HepG2 (cell line): Measurements from ENCODE around the gene HAGH. TPM values are rescaled to one million over a fixed set of nuclear protein-coding genes. Genes with fewer than 3 reads are reported as not detected.

Source experiments
- BRCA1 ChIP-seq: sonication (generic); formaldehyde crosslinking; IDR thresholded peaks from 2 replicates; pipeline ENCODE4 v1.4.0; 2020; ENCODE audit warnings: missing genetic modification reagents
- DPF2 ChIP-seq: sonication (generic); formaldehyde crosslinking; IDR thresholded peaks from 2 replicates; pipeline ENCODE4 v1.4.0; 2020; ENCODE audit warnings: mild to moderate bottlenecking, low read depth, missing genetic modification reagents, borderline replicate concordance
- FOXO4 ChIP-seq: sonication (generic); formaldehyde crosslinking; conservative IDR thresholded peaks from 2 replicates; pipeline ENCODE4 v1.8.1; 2023; ENCODE audit warnings: missing genetic modification reagents
- KLF13 ChIP-seq: sonication (generic); formaldehyde crosslinking; IDR thresholded peaks from 2 replicates; pipeline ENCODE4 v1.4.0; 2020; ENCODE audit warnings: mild to moderate bottlenecking, missing genetic modification reagents
- NFE2L2 ChIP-seq: fragments of 150-350 bp; IDR thresholded peaks from 2 replicates; pipeline ENCODE4 v1.6.1; 2014; ENCODE audit warnings: low read length
- PTBP1 ChIP-seq: fragments of 200-400 bp; formaldehyde crosslinking; IDR thresholded peaks from 2 replicates; pipeline ENCODE4 v1.6.1; 2018; ENCODE audit warnings: low read length, low read depth; ENCODE audit not compliant: poor library complexity, severe bottlenecking
- RFX3 ChIP-seq: IDR thresholded peaks from 2 replicates; pipeline ENCODE4 v1.6.1; 2016; ENCODE audit warnings: missing biosample characterization, missing genetic modification reagents
- SPEN ChIP-seq: sonication (generic); formaldehyde crosslinking; IDR thresholded peaks from 2 replicates; pipeline ENCODE4 v1.5.1; 2020; ENCODE audit warnings: low read depth, mild to moderate bottlenecking, missing genetic modification reagents
- TCF7L2 ChIP-seq: IDR thresholded peaks from 2 replicates; pipeline ENCODE4 v1.6.1; 2011; ENCODE audit warnings: mild to moderate bottlenecking, low read depth, low read length, moderate library complexity
- ZBED4 ChIP-seq: sonication (generic); formaldehyde crosslinking; IDR thresholded peaks from 2 replicates; pipeline ENCODE4 v1.4.0; 2020; ENCODE audit warnings: missing genetic modification reagents, borderline replicate concordance
- ZBTB2 ChIP-seq: sonication (generic); formaldehyde crosslinking; IDR thresholded peaks from 2 replicates; pipeline ENCODE4 v1.8.0; 2022; ENCODE audit warnings: low read depth, missing genetic modification reagents
- ZHX1 ChIP-seq: sonication (generic); formaldehyde crosslinking; IDR thresholded peaks from 2 replicates; pipeline ENCODE4 v1.8.1; 2022; ENCODE audit warnings: low read depth, mild to moderate bottlenecking, missing genetic modification reagents
- ZIK1 ChIP-seq: sonication (generic); formaldehyde crosslinking; IDR thresholded peaks from 2 replicates; pipeline ENCODE4 v1.5.0; 2020; ENCODE audit warnings: mild to moderate bottlenecking, low read depth, missing genetic modification reagents, borderline replicate concordance
- ZKSCAN5 ChIP-seq: sonication (generic); formaldehyde crosslinking; IDR thresholded peaks from 2 replicates; pipeline ENCODE4 v1.5.1; 2020; ENCODE audit warnings: mild to moderate bottlenecking, missing genetic modification reagents
- ZMYM2 ChIP-seq: sonication (generic); formaldehyde crosslinking; IDR thresholded peaks from 2 replicates; pipeline ENCODE4 v1.8.0; 2022; ENCODE audit warnings: mild to moderate bottlenecking, missing genetic modification reagents
- ZMYM3 ChIP-seq: sonication (generic); formaldehyde crosslinking; IDR thresholded peaks from 2 replicates; pipeline ENCODE4 v1.5.1; 2020; ENCODE audit warnings: mild to moderate bottlenecking, missing genetic modification reagents
- ZNF230 ChIP-seq: sonication (generic); formaldehyde crosslinking; IDR thresholded peaks from 2 replicates; pipeline ENCODE4 v1.4.0; 2020; ENCODE audit warnings: mild to moderate bottlenecking, missing genetic modification reagents
- ZNF317 ChIP-seq: sonication (generic); formaldehyde crosslinking; IDR thresholded peaks from 2 replicates; pipeline ENCODE4 v1.5.0; 2020; ENCODE audit warnings: mild to moderate bottlenecking, missing genetic modification reagents
- ZNF430 ChIP-seq: sonication (generic); formaldehyde crosslinking; IDR thresholded peaks from 2 replicates; pipeline ENCODE4 v1.9.0; 2021; ENCODE audit warnings: mild to moderate bottlenecking, missing genetic modification reagents
- ZNF432 ChIP-seq: sonication (generic); formaldehyde crosslinking; IDR thresholded peaks from 2 replicates; pipeline ENCODE4 v1.5.0; 2020; ENCODE audit warnings: missing genetic modification reagents, mild to moderate bottlenecking, borderline replicate concordance
- polyA plus RNA-seq, 8 experiments: library from polyadenylated mRNA; depleted of rRNA in 3 of 8; stranded (reverse) in 7 of 8; unstranded in 1 of 8; fragments of >200 nt; fragmentation: Illumina TruSeq in 4 of 8; extraction: Trizol in 4 of 8; gene quantifications; 2 replicates each; pipeline versions ENCODE4 v1.2.1 to v1.2.3, GENCODE V29; 2011 to 2016; ENCODE audit warnings: low read depth in 4 of 8, missing spikeins in 1 of 8, mixed read lengths in 1 of 8; ENCODE audit not compliant: insufficient read depth in 1 of 8
- total RNA-seq, 5 experiments: library from RNA; depleted of rRNA; stranded (reverse); fragments of >200 nt; fragmentation: Illumina TruSeq; extraction: Trizol; gene quantifications; 2 replicates each; pipeline ENCODE4 v1.2.3, GENCODE V29; 2016; ENCODE audit warnings: low read depth in 1 of 5

Gene HAGH
- total and polyA plus RNA-seq, 2 of the 13 experiments (the other 11 are each of a cell fraction or from before 2014, with no cell fraction given), result 70.4 to 95.4 TPM

GRCh38 chr16:1825864-1826690 is 548 bp downstream of the HAGH start (continued):
- TF ChIP-seq ZHX1 (CRISPR knock-in tag) (no peak), ZIK1 (no peak), ZNF230 (CRISPR knock-in tag) (no peak), DPF2 (CRISPR knock-in tag) (no peak), ZNF432 (no peak), ZBED4 (CRISPR knock-in tag) (0 out of 2 replicates have a peak, but pooled peaks have one; percentile 12), SPEN (0 out of 2 replicates have a peak, but pooled peaks have one; percentile 1), TCF7L2 (no peak), ZKSCAN5 (CRISPR knock-in tag) (0 out of 2 replicates have a peak, but pooled peaks have one; percentile 34), ZMYM3 (CRISPR knock-in tag) (0 out of 2 replicates have a peak, but pooled peaks have one; percentile 27), ZNF317 (no peak), ZBTB2 (CRISPR knock-in tag) (peak; percentile 38), BRCA1 (no peak), KLF13 (CRISPR knock-in tag) (no peak), RFX3 (no peak), ZMYM2 (CRISPR knock-in tag) (peak; percentile 14; the same call in 1 of the 2 replicates), ZNF430 (no peak), PTBP1 (no peak), NFE2L2 (no peak), FOXO4 (CRISPR knock-in tag) (no peak)
